Upper lobe of left lung (tissue), 6 donors: ENCODE data around the gene CTPS1. TPM values are rescaled to one million over a fixed set of nuclear protein-coding genes. Genes with fewer than 3 reads are reported as not detected.

Experiments
- ATAC-seq, 2 donors: fragments of 200-7000 bp; cut with Tn5 transposase; one replicate each; pipeline ENCODE4 v1.9.1; 2022; ENCODE audit warnings: mild to moderate bottlenecking in 2 of 2, moderate library complexity in 2 of 2; ENCODE audit not compliant: low FRiP score in 2 of 2
- DNase-seq, 2 donors: peaks; one replicate each; pipeline ENCODE4 v3.0.0-alpha.2; 2019 to 2020
- H3K27ac ChIP-seq, 4 donors: fragments of 200-600 bp; sonication (generic); one replicate each; pipeline ENCODE4 v1.5.1; 2016 to 2019
- H3K27me3 ChIP-seq, 4 donors: fragments of 200-600 bp; sonication (generic); one replicate each; pipeline ENCODE4 v1.5.1; 2017 to 2019
- H3K36me3 ChIP-seq, 4 donors: fragments of 200-600 bp; sonication (generic); one replicate each; pipeline ENCODE4 v1.5.1; 2016 to 2019
- H3K4me1 ChIP-seq, 4 donors: fragments of 200-600 bp; sonication (generic); one replicate each; pipeline ENCODE4 v1.5.1; 2018 to 2019
- H3K4me3 ChIP-seq, 4 donors: fragments of 200-600 bp; sonication (generic); one replicate each; pipeline ENCODE4 v1.5.1; 2017 to 2019; ENCODE audit warnings: mild to moderate bottlenecking in 2 of 4, moderate library complexity in 1 of 4
- H3K9me3 ChIP-seq, 4 donors: fragments of 200-600 bp; sonication (generic); one replicate each; pipeline ENCODE4 v1.5.1; 2018 to 2019
- EP300 ChIP-seq, 4 donors: sonication (generic); formaldehyde crosslinking; IDR thresholded peaks; one replicate each; pipeline ENCODE4 v1.5.1; 2017; ENCODE audit warnings: antibody characterized with exemption in 4 of 4, control low read depth in 2 of 4
- POLR2A ChIP-seq, 4 donors: fragments of 450-650 bp; IDR thresholded peaks; one replicate each; pipeline ENCODE4 v1.5.1; 2016 to 2017; ENCODE audit warnings: antibody characterized with exemption in 4 of 4, mild to moderate bottlenecking in 2 of 4
- POLR2AphosphoS5 ChIP-seq, 2 donors: sonication (generic); formaldehyde crosslinking; IDR thresholded peaks; one replicate each; pipeline ENCODE4 v1.5.1; 2017; ENCODE audit warnings: antibody characterized with exemption in 2 of 2
- WGBS, 2 donors: methylation state at CpG; one replicate each; pipeline ENCODE4 v1.1.5; 2017 to 2018; 5-methylcytosine and 5-hydroxymethylcytosine counted together
- total RNA-seq, 6 donors: library from RNA; depleted of rRNA in 4 of 6; stranded (reverse); fragments of >200 nt in 4 of 6; gene quantifications; one replicate each; pipeline versions ENCODE4 v1.1.0 to v1.2.1, GENCODE V29; 2016 to 2021
- TF ChIP-seq, protein P1 (sequence below), 6 experiments: fragments of 450-650 bp in 4 of 6; fragments of 200-600 bp in 2 of 6; sonication (generic) in 2 of 6; IDR thresholded peaks; one replicate each; pipeline ENCODE4 v1.5.1; 2016 to 2019; ENCODE audit warnings: antibody characterized with exemption in 6 of 6
- donor health status: DM: no; HTN: no; CAD: no; lungs with moderate emphysema.
- donor health status: DM: no; HTN: yes; CAD: no; lungs with severe emphysema.

Gene CTPS1
- total RNA-seq, 6 donors from 2014 or later = 12.7 to 32.5 (median 25.0) TPM

DNA sequence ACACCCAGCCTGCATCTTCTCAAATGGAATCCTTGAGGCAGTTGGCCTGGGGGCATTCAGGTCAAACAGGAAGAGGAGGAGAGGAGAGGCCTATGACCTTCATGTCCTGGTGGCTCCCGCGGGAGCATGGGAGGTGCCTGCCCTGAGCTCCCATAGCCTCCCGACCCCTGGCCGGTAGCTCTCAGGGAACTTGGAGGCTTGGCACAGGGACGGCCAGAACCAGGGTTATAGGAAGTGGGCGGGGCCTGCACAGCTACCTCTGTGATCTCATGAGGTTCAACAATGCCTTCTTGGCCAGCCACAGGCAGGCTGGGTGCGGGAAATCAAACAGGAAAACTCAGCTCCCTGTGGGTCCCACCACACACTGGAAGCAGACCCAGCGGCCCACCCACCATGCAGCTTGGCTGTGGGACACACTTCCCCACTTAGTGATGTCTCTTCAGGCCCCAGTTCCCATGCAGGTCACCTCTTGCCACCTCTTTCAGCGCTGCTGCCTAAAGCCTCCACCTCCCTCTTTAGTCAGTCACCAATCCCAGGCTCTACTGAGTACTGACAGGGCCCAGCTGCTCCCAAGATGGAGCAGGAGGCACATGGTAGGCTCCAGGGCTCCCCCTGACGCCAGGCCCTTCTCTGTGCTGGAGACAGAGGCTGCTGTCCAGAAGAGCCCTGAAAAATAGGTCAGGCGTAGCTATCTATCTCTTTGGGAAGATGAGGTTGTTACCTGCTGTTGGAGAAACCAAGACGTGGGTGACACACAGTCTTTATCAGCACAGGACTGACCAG is 42.2 kb downstream of the CTPS1 start, which contains the start of gene SLFNL1:
TSS of gene SLFNL1 (minus strand) at position 200 of the 783 bp plus-strand sequence. CDS start 1,065 bp downstream, outside the sequence.
- no peak for ATAC-seq
- 53 to 54% methylated on average over 12 of the region's 12 CpGs for WGBS, 2 donors
- Histone ChIP-seq H3K4me3 (peak within 1 kb of the TSS in 1 of 4 donors; percentile 5), H3K27ac (peak within 1 kb of the TSS; percentile 8 to 82 (median 48)), H3K4me1 (peaks cover 0 to 27% (median 17%) of the 10 kb centered on the region in 4 donors), H3K36me3 (peaks cover 0 to 25% (median 15%) of the 10 kb centered on the region in 4 donors), H3K9me3 (no peaks in the 10 kb centered on the region), H3K27me3 (no peaks in the 10 kb centered on the region)
- TF ChIP-seq, protein P1, sequence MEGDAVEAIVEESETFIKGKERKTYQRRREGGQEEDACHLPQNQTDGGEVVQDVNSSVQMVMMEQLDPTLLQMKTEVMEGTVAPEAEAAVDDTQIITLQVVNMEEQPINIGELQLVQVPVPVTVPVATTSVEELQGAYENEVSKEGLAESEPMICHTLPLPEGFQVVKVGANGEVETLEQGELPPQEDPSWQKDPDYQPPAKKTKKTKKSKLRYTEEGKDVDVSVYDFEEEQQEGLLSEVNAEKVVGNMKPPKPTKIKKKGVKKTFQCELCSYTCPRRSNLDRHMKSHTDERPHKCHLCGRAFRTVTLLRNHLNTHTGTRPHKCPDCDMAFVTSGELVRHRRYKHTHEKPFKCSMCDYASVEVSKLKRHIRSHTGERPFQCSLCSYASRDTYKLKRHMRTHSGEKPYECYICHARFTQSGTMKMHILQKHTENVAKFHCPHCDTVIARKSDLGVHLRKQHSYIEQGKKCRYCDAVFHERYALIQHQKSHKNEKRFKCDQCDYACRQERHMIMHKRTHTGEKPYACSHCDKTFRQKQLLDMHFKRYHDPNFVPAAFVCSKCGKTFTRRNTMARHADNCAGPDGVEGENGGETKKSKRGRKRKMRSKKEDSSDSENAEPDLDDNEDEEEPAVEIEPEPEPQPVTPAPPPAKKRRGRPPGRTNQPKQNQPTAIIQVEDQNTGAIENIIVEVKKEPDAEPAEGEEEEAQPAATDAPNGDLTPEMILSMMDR (IDR thresholded peaks at IDR 0.05) = no peak
- no peak for TF ChIP-seq POLR2AphosphoS5 (IDR thresholded peaks at IDR 0.05)
- no peak for TF ChIP-seq EP300 (IDR thresholded peaks at IDR 0.05)
- TF ChIP-seq POLR2A (IDR thresholded peaks at IDR 0.05) = no peak
- no peak for DNase-seq

DNA sequence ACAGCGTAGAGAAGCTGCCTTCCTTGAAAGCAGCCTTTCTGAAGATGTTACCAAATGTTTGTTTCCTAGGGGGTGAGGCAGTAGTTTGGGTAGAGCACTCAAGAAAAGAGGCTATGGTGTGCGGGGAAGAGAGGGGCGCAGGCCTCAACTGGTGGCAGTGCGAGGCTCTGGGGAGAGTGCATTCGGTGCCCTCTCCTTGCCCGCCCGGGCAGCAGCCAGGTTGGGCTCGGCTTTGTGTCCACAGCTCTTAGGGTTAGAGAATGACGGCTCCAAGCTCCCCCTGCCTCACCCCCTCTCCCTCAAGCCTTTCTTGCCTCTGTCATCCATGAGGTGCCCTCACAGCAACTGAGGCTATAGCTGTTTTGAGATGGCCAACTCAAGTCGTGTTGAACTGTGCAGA is 42.9 kb downstream of the CTPS1 start:
- Histone ChIP-seq H3K9me3 (no peaks in the 10 kb centered on the region), H3K27ac (no peak overlapping the region), H3K27me3 (no peaks in the 10 kb centered on the region), H3K4me3 (no peak overlapping the region), H3K4me1 (peaks cover 0 to 27% (median 17%) of the 10 kb centered on the region in 4 donors), H3K36me3 (peaks cover 0 to 27% (median 12%) of the 10 kb centered on the region in 4 donors)
- ATAC-seq (no peak), DNase-seq (no peak)
- 91% methylated on average over 10 of the region's 10 CpGs for WGBS, 2 donors
- TF ChIP-seq, protein P1 (IDR thresholded peaks at IDR 0.05) = no peak
- TF ChIP-seq POLR2A (IDR thresholded peaks at IDR 0.05) (no peak), POLR2AphosphoS5 (IDR thresholded peaks at IDR 0.05) (no peak), EP300 (IDR thresholded peaks at IDR 0.05) (no peak)

DNA sequence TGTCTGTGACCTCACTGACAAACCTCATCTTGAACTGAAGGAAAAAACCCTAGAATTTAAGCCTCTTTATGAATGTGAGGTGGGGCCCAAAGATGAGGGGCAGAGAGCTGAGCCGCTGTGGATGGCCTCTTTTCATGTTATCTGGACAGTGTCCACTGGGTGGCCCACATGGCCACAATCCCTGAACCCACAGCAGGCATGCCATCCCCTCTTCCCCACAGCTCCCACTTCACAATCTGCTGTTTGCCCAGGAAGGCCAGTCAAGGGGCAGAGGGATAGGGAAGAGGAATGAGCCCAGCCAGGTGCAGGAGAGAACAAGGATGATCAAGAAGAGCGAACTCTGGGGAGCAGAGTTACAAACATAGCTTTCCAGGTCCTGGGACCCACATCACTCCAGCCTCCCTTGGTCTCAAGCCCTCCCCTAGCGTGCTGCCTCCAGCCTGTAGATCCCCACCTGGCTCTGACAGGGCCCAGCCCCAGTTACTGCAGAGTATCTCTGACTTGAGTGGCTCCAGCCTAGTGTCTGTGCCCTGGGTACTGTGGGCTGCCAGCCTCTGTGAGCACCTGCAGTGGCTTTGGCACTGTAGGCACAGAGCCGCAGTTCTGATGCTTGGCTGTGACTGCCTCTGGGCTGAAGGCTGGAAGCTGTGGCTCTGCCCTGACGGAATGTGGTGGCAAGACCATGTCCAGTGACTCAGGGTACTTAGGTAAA is 43.9 kb downstream of the CTPS1 start:
- H3K27ac ChIP-seq = no peak overlapping the region
- H3K27me3 ChIP-seq = no peaks in the 10 kb centered on the region
- WGBS, 2 donors = 92 to 94% methylated on average over 3 to 5 of the region's 5 CpGs
- H3K36me3 ChIP-seq = peaks cover 8 to 28% (median 14%) of the 10 kb centered on the region in 4 donors
- H3K4me1 ChIP-seq = peaks cover 0 to 27% (median 17%) of the 10 kb centered on the region in 4 donors
- ATAC-seq = no peak
- no peaks in the 10 kb centered on the region for H3K9me3 ChIP-seq
- TF ChIP-seq POLR2AphosphoS5 (IDR thresholded peaks at IDR 0.05) (no peak), EP300 (IDR thresholded peaks at IDR 0.05) (no peak), POLR2A (IDR thresholded peaks at IDR 0.05) (no peak)
- TF ChIP-seq, protein P1 (IDR thresholded peaks at IDR 0.05) = peak in 1 of 6 experiments; percentile 23
- H3K4me3 ChIP-seq = no peak overlapping the region
- no peak for DNase-seq

- Histone ChIP-seq H3K27me3 (no peaks in the 10 kb centered on the region), H3K4me1 (peaks cover 0 to 22% (median 14%) of the 10 kb centered on the region in 4 donors), H3K4me3 (no peak overlapping the region), H3K36me3 (peaks cover 8 to 42% (median 20%) of the 10 kb centered on the region in 4 donors), H3K9me3 (no peaks in the 10 kb centered on the region), H3K27ac (no peak overlapping the region)
- no peak for TF ChIP-seq EP300 (IDR thresholded peaks at IDR 0.05)
- ATAC-seq (no peak), DNase-seq (no peak)
- 22 to 80% methylated on average over 1 to 2 of the region's 2 CpGs for WGBS, 2 donors
These were observed 45.5 kb downstream of the CTPS1 start for GRCh38 chr1:41024953-41025352.
